B cell (primary cell): ENCODE data around the gene NUP42. TPM values are rescaled to one million over a fixed set of nuclear protein-coding genes. Genes with fewer than 3 reads are reported as not detected.

Experiments
- ATAC-seq: fragments of 200-7000 bp; cut with Tn5 transposase; one replicate; pipeline ENCODE4 v1.10.0; 2021; ENCODE audit warnings: low read depth, mild to moderate bottlenecking, moderate number of reproducible peaks, moderate library complexity
- CTCF ChIA-PET: fragments of 350-600 bp; sonication (Branson Sonifier 250); formaldehyde crosslinking; loops from one replicate; lab custom pipeline; 2021; ENCODE audit warnings: antibody characterized with exemption, inconsistent platforms; lab: Charles Lee
- POLR2A ChIA-PET: fragments of 350-600 bp; sonication (Branson Sonifier 250); formaldehyde crosslinking; loops from one replicate; lab custom pipeline; 2021; ENCODE audit warnings: antibody characterized with exemption; lab: Charles Lee
- DNase-seq: peaks from one replicate; pipeline ENCODE4 v3.0.0; 2013
- H2AFZ ChIP-seq: 2 replicates; pipeline ENCODE4 v1.6.1; 2012; ENCODE audit warnings: mild to moderate bottlenecking, low read depth, low read length; ENCODE audit not compliant: insufficient read depth, poor library complexity, severe bottlenecking
- H3K27ac ChIP-seq, 2 donors: 1 replicate in 1 of 2; 2 replicates in 1 of 2; pipeline ENCODE4 v1.5.1; 2012 to 2013; ENCODE audit warnings: low read length in 2 of 2, mild to moderate bottlenecking in 2 of 2, moderate library complexity in 1 of 2
- H3K27me3 ChIP-seq, 4 experiments: fragments of 200-600 bp in 1 of 4; sonication (generic) in 1 of 4; replicated peaks in 1 of 4; 1 replicate in 2 of 4; 2 replicates in 2 of 4; pipeline versions ENCODE4 v1.6.1 to v1.7.0; 2013 to 2016; ENCODE audit warnings: low read length in 3 of 4, mild to moderate bottlenecking in 2 of 4, mixed read lengths in 1 of 4, moderate library complexity in 1 of 4; ENCODE audit not compliant: insufficient read depth in 4 of 4, control insufficient read depth in 3 of 4; ENCODE audit errors: control extremely low read depth in 1 of 4
- H3K36me3 ChIP-seq, 2 experiments: replicated peaks in 1 of 2; 1 replicate in 1 of 2; 2 replicates in 1 of 2; pipeline versions ENCODE4 v1.6.1 to v1.7.1; 2013; ENCODE audit warnings: low read length in 1 of 2; ENCODE audit not compliant: insufficient read depth in 2 of 2, control insufficient read depth in 1 of 2; ENCODE audit errors: control extremely low read depth in 1 of 2, extremely low read depth in 1 of 2
- H3K4me1 ChIP-seq, 2 donors: fragments of 200-600 bp in 1 of 2; sonication (generic) in 1 of 2; 1 replicate in 1 of 2; 2 replicates in 1 of 2; pipeline versions ENCODE4 v1.5.1 to v1.6.1; 2013 to 2017; ENCODE audit warnings: low read length in 2 of 2; ENCODE audit not compliant: control insufficient read depth in 2 of 2, insufficient read depth in 2 of 2
- H3K4me2 ChIP-seq: replicated peaks from 2 replicates; pipeline ENCODE3; 2012; ENCODE audit warnings: mild to moderate bottlenecking, low read depth, low read length; ENCODE audit not compliant: poor library complexity, severe bottlenecking
- H3K4me3 ChIP-seq, 5 experiments: fragments of 200-600 bp in 1 of 5; sonication (generic) in 1 of 5; 1 replicate in 3 of 5; 2 replicates in 2 of 5; pipeline versions ENCODE4 v1.5.1 to v1.7.0; 2011 to 2016; ENCODE audit warnings: low read length in 4 of 5, mild to moderate bottlenecking in 4 of 5, low read depth in 2 of 5, control low read depth in 1 of 5, moderate library complexity in 1 of 5; ENCODE audit not compliant: insufficient read depth in 1 of 5; ENCODE audit errors: control extremely low read depth in 1 of 5, extremely low read depth in 1 of 5
- H3K79me2 ChIP-seq: fragments of 200-600 bp; sonication (generic); one replicate; pipeline ENCODE4 v1.6.0; 2016; ENCODE audit warnings: low read length; ENCODE audit not compliant: control insufficient read depth, insufficient read depth
- H3K9ac ChIP-seq: fragments of 200-600 bp; sonication (generic); 2 replicates; pipeline ENCODE4 v1.6.1; 2017; ENCODE audit warnings: mild to moderate bottlenecking, low read length, moderate library complexity
- H3K9me3 ChIP-seq, 3 donors: one replicate each; pipeline versions ENCODE4 v1.6.1 to v1.7.1; 2013; ENCODE audit warnings: low read length in 2 of 3; ENCODE audit not compliant: control insufficient read depth in 2 of 3, insufficient read depth in 1 of 3; ENCODE audit errors: control extremely low read depth in 1 of 3
- H4K20me1 ChIP-seq: 2 replicates; pipeline ENCODE4 v1.6.0; 2012; ENCODE audit warnings: mild to moderate bottlenecking, low read length; ENCODE audit not compliant: insufficient read depth, control insufficient read depth, poor library complexity, severe bottlenecking
- H3K27ac Mint-ChIP-seq: one replicate; pipeline ENCODE4 v1.8.0; 2021; ENCODE audit warnings: mixed read lengths
- H3K27me3 Mint-ChIP-seq: one replicate; pipeline ENCODE4 v1.8.0; 2021; ENCODE audit warnings: mixed read lengths
- H3K4me1 Mint-ChIP-seq: one replicate; pipeline ENCODE4 v1.8.0; 2021; ENCODE audit warnings: mixed read lengths
- H3K4me3 Mint-ChIP-seq: one replicate; pipeline ENCODE4 v1.8.0; 2021; ENCODE audit warnings: mixed read lengths
- H3K9me3 Mint-ChIP-seq: one replicate; pipeline ENCODE4 v1.8.0; 2022; ENCODE audit warnings: mixed read lengths; ENCODE audit not compliant: insufficient read depth
- EZH2 ChIP-seq: IDR thresholded peaks from 2 replicates; pipeline ENCODE4 v1.6.1; 2012; ENCODE audit warnings: borderline replicate concordance, low read depth, mild to moderate bottlenecking, moderate library complexity, low read length; ENCODE audit not compliant: insufficient read depth, poor library complexity, severe bottlenecking
- WGBS: methylation state at CpG from one replicate; pipeline ENCODE4 v1.1.5; 2013; ENCODE audit warnings: missing lambda C conversion rate; ENCODE audit not compliant: insufficient coverage; 5-methylcytosine and 5-hydroxymethylcytosine counted together
- intact Hi-C: fragments of 100-400 bp; cut with micrococcal nuclease; formaldehyde crosslinking; loops from one replicate; pipeline ENCODE4 v1.10.0; 2022
- polyA plus RNA-seq: library from polyadenylated mRNA; depleted of rRNA; stranded (reverse); fragments of >200 nt; gene quantifications from 2 replicates; pipeline ENCODE4 v1.2.3, GENCODE V29; 2012
- total RNA-seq, 2 donors: library from RNA; stranded (reverse); fragments of 120-200 nt in 1 of 2; gene quantifications; 1 replicate in 1 of 2; 2 replicates in 1 of 2; pipeline versions ENCODE4 v1.2.3 to v1.2.4, GENCODE V29; 2013 to 2022
- TF ChIP-seq, protein P1 (sequence below): fragments of 200-600 bp; IDR thresholded peaks from one replicate; pipeline ENCODE4 v1.8.0; 2022; ENCODE audit warnings: antibody characterized with exemption, mild to moderate bottlenecking

The NUP42 gene
- total and polyA plus RNA-seq, 2 donors (not counting 1 experiment from before 2014, with no cell fraction given): 38.1 to 49.2 TPM

DNA sequence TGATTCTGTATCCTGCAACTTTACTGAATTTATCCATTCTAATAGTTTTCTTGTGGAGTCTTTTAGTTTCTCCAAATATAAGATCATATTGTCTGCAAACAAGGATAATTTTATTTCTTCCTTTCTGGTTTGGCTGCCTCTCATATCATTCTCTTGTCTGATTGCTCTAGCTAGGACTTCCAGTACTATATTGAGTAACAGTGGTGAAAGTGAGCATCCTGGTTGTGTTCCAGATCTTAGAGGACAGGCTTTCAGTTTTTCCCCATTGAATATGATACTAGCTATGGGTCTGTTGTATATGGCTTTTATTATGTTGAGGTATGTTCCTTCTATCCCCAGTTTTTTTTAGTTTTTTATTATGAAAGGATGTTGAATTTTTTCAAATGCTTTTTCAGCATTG is 48.1 kb upstream of the NUP42 start:
- Histone ChIP-seq H3K9me3 (no peaks in the 10 kb centered on the region), H3K9ac (no peak overlapping the region), H3K4me1 (no peaks in the 10 kb centered on the region), H3K36me3 (peaks cover 2 to 8% of the 10 kb centered on the region in 2 experiments), H4K20me1 (no peaks in the 10 kb centered on the region), H3K4me3 (no peak overlapping the region), H3K4me2 (no peak overlapping the region), H3K27me3 (no peaks in the 10 kb centered on the region), H2AFZ (no peak overlapping the region), H3K27ac (no peak overlapping the region), H3K79me2 (no peaks in the 10 kb centered on the region)
- DNase-seq: no peak
- Mint-ChIP-seq H3K27me3 (no peaks in the 10 kb centered on the region), H3K4me1 (no peaks in the 10 kb centered on the region), H3K4me3 (no peak overlapping the region), H3K27ac (no peak overlapping the region), H3K9me3 (peaks cover 3% of the 10 kb centered on the region)
- ChIA-PET POLR2A (no interaction called here), CTCF (no interaction called here)
- TF ChIP-seq EZH2: no peak
- TF ChIP-seq, protein P1, sequence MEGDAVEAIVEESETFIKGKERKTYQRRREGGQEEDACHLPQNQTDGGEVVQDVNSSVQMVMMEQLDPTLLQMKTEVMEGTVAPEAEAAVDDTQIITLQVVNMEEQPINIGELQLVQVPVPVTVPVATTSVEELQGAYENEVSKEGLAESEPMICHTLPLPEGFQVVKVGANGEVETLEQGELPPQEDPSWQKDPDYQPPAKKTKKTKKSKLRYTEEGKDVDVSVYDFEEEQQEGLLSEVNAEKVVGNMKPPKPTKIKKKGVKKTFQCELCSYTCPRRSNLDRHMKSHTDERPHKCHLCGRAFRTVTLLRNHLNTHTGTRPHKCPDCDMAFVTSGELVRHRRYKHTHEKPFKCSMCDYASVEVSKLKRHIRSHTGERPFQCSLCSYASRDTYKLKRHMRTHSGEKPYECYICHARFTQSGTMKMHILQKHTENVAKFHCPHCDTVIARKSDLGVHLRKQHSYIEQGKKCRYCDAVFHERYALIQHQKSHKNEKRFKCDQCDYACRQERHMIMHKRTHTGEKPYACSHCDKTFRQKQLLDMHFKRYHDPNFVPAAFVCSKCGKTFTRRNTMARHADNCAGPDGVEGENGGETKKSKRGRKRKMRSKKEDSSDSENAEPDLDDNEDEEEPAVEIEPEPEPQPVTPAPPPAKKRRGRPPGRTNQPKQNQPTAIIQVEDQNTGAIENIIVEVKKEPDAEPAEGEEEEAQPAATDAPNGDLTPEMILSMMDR: no peak
- no peak for ATAC-seq
- intact Hi-C loops: no loop called here

DNA sequence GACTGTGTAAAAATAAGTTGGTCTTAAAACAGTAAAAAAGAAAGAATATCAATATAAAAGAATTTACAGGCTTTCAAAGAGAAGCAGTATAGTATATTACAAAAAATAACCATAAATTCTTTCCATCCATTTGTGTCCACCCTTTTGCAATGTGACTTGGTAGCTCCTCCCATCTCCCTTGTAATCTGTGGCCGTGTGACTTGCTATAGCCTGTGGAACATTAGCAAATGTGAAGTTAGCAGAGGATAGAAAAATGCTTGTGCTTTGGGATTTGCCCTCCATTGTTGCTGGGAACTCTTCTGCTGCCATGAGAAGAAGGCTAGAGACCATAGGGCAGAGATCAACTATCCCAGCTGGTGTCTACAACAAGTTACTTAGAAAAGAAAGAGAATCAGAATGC is 46.1 kb upstream of the NUP42 start:
- no CpG with 5 or more reads among the region's 1 CpG for WGBS
- no peak overlapping the region for H3K27ac Mint-ChIP-seq
- intact Hi-C loops: no loop called here
- Histone ChIP-seq H3K4me2 (no peak overlapping the region), H3K9me3 (no peaks in the 10 kb centered on the region), H3K4me1 (no peaks in the 10 kb centered on the region), H2AFZ (no peak overlapping the region), H3K79me2 (no peaks in the 10 kb centered on the region), H3K4me3 (no peak overlapping the region), H3K27me3 (no peaks in the 10 kb centered on the region), H4K20me1 (no peaks in the 10 kb centered on the region), H3K27ac (no peak overlapping the region), H3K36me3 (no peaks in the 10 kb centered on the region), H3K9ac (no peak overlapping the region)
- no peaks in the 10 kb centered on the region for H3K4me1 Mint-ChIP-seq
- POLR2A ChIA-PET: no interaction called here
- H3K9me3 Mint-ChIP-seq: peaks cover 3% of the 10 kb centered on the region
- ATAC-seq: no peak
- CTCF ChIA-PET: no interaction called here
- no peaks in the 10 kb centered on the region for H3K27me3 Mint-ChIP-seq
- DNase-seq: no peak
- TF ChIP-seq, protein P1: no peak
- no peak for TF ChIP-seq EZH2
- no peak overlapping the region for H3K4me3 Mint-ChIP-seq
